NCI-H2171 (cell line): Measurements from ENCODE around the gene LPCAT1.
A peak's percentile ranks its signal among the peaks of the same experiment; 100 is the strongest.
"Not testable (repeated sequence)": the region's sequence is repeated elsewhere in the genome, so short reads cannot be mapped to it uniquely, and the experiment has no call there.

Source experiments
- DNase-seq: peaks from one replicate; lab custom pipeline; 2025; lab: John Stamatoyannopoulos, UW

LPCAT1 gene, protein sequence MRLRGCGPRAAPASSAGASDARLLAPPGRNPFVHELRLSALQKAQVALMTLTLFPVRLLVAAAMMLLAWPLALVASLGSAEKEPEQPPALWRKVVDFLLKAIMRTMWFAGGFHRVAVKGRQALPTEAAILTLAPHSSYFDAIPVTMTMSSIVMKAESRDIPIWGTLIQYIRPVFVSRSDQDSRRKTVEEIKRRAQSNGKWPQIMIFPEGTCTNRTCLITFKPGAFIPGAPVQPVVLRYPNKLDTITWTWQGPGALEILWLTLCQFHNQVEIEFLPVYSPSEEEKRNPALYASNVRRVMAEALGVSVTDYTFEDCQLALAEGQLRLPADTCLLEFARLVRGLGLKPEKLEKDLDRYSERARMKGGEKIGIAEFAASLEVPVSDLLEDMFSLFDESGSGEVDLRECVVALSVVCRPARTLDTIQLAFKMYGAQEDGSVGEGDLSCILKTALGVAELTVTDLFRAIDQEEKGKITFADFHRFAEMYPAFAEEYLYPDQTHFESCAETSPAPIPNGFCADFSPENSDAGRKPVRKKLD

GRCh38 chr5:1523793-1524480, at the start of gene LPCAT1:
Gene LPCAT1 (minus strand): TSS chr5:1523960. CDS start chr5:1523844, 116 bp downstream.
- peak; percentile 81 for DNase-seq

DNA sequence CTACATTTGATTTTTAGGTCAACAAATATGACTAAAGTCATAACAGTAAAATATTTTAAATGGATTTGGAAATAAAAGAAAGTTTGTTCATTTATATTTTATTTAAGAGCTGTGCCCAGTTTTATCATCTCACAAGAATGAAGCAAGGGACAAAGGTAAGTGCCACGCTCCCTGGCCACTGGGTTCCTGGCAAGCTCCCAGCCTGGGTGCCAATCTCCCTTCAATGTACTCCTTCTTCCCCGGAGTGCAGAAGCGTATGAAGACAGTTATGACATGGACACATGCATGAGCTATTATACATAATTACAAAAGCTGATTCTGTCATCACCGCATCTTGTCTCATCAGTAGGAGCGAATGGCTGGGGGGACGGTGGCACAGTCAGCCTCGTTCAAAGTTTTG, 48.1 kb upstream of the LPCAT1 start:
- DNase-seq, result not testable (repeated sequence)

DNA sequence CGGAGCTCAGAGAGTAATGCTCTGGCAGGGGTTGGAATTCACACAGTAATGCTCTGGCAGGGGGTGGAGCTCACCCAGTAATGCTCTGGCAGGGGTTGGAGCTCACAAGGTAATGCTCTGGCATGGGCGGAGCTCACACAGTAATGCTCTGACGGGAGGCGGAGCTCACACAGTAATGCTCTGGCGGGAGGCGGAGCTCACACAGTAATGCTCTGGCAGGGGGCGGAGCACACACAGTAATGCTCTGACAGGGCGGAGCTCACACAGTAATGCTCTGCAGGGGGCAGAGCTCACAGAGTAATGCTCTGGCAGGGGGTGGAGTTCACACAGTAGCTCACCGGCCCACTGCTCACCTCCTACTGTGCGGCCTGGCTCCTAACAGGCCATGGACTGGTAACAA, 47.2 kb upstream of the LPCAT1 start:
- DNase-seq, result no peak

DNA sequence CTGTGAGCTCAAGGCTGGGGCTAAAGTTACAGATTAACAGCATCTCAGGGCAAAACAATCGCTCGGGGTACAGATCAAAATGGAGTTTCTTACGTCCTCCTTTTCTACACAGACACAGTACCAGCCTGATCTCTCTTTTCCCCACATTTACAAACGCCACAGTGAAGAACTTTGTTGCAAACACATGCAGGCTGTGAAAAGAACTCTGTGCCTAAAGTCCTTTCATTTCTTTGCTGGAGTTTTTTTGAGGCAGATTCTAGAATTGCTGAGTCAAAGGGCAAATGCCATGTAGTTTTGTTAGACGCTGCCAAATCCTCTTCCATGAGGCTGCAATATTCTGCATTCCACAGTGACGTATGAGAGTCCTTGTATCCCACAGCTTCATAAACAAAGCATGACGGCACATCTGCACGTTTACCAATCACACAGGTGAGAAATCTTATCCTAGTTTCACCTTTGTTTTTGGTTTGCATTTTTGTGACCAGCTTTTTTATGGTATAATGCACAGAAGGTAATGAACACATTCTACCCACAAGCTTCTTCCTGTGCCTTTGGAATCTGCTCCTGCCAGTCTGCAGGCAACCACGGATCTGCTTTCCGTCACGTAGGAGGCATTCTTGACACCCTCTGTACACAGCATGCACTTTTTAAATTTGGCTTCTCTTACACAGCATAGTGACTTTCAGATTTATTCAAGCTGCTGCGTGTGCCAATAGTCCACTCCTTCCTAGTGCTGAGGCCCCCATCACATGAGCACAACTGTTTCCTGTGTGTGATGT, 44.6 kb upstream of the LPCAT1 start:
- no peak for DNase-seq

DNA sequence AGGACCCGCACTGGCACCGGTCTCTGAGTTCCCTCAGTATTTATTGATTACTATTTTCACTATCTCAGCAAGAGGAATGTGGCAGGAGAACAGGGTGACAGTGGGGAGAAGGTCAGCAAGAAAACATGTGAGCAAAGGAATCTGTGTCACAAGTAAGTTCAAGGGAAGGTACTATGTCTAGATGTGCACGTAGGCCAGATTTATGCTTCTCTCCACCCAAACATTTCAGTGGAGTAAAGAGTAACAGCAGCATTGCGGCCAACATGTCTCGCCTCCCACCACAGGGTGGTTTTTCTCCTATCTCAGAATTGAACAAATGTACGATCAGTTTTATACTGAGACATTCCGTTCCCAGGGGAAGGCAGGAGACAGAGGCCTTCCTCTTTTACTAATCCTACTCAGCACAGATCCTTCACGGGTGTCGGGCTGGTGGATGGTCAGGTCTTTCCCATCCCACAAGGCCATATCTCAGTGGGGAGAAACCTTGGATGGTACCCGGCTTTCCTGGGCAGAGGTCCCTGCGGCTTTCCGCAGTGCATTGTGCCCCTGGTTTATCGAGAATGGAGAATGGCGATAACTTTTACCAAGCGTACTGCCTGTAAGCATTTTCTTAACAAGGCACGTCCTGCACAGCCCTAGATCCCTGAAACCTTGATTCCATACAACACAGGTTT, 43.9 kb upstream of the LPCAT1 start:
- not testable (repeated sequence) for DNase-seq

GRCh38 chr5:1565737-1566734, 42.3 kb upstream of the LPCAT1 start:
- DNase-seq, result no peak

DNA sequence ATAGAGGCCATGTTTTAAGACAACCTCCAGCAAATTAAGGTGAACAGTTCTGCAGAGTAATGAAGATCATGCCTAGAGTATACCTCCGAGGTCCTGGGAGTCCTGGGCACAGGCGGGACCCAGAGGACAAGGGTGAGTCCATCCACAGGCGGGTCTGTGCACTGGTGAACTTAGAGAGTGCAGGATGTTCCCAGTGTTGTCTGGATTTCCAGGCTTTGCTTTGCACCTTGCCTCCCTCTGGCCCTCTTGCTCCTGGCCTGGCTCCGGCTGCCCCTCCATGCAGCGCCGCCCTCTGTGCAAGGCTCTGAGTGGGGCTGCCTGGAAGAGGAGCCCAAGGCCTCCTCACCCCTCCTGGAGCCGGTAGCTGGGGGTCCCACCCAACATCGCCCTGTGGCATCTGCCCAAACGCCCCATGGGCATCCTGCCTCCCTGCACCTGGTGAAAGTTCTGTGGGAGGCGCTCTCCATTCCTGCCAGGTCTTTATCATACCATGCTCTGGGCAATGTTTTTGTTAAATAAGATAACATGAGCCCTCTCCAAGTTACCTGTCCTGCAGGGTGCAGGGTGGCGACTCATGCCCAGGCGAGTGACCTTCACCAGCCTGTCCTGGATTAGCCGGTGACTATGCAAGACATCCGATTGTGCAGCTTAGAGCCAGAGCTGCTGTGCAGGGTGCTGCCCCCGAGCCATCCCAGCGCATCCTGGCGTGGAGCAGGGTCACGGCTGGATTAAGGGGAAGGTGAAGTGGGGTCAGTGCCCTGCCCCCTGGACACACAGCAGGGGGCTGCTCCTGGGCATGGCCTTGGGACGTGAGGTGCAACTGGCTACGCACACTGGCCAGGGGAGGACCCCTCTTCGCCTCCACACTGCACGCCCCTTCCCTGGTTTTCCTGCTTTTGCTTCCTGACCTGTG, 41.3 kb upstream of the LPCAT1 start:
- DNase-seq, result no peak

- no peak for DNase-seq
These were observed 40.5 kb upstream of the LPCAT1 start for GRCh38 chr5:1564182-1564748.

DNA sequence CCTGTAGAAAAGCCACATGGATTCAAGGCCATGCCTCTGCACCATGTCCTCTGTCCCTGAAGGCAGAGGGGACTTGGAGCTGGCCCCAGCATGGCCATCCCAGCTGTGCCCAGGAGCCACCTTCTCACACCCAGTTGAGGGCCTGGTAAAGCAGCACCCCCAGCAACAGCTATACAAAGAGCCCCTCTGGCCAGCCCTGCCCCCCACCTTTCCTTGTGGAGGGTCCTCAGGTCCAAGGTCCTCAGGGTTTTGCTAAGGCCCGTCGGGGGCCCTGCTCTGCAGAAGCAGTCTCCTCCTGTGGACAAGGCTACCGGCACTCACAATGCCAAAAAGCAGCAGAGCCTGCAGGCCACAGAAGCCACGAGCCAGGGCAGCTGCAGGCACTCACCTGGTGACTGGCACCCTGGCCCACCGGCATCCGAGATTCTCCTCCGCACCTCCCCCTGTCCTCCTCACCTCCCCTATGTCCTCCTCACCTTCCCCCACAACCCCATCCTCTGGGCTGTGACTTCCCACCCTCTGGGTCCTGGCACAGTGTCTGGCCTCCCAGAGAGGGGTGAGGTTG, 39.9 kb upstream of the LPCAT1 start:
- DNase-seq, result no peak

- DNase-seq, result no peak
These were observed 39.3 kb upstream of the LPCAT1 start for GRCh38 chr5:1563051-1563461.

DNA sequence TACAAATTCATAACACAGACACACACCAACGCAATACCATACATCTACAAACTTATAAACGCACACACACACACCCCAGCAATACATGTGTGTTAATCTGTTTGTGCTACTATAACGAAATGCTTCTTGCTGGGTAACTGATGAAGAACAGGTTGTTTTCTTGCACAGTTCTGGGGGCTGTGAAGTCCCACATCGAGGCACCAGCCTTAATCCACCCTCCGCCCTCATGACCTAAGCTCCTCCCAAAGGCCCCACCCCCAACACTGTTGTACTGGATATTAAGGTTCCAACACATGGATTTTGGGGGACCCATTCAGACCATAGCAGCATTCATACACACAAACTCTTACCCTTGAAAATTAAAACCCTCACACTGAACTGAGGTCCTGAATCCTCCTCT, 38.8 kb upstream of the LPCAT1 start:
- no peak for DNase-seq

DNA sequence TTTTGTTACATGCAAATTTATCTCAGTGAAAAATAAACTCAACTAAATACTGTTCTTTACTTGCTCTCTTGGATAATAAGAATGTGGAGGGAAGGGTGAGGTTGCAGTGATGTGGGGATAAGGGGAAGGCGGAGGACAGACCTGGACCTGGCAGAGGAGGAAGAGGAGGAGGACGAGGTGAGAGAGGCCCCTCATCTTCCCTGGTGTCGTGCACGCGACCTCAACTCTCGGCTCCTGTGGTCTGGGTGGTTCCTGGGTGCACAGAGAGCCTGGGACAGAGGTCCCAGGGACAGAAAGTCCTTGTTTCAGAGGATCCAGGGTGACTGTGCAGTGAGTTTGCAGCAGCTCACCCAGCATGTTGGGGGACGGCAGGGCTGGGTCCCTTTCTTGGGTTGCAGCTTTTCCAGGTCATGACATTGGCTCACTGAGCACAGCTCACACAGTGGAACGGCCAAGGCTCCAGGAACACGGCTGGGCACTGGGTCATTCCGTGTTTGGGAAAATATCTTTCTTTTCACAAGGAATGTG, 37.7 kb upstream of the LPCAT1 start:
- no peak for DNase-seq

DNA sequence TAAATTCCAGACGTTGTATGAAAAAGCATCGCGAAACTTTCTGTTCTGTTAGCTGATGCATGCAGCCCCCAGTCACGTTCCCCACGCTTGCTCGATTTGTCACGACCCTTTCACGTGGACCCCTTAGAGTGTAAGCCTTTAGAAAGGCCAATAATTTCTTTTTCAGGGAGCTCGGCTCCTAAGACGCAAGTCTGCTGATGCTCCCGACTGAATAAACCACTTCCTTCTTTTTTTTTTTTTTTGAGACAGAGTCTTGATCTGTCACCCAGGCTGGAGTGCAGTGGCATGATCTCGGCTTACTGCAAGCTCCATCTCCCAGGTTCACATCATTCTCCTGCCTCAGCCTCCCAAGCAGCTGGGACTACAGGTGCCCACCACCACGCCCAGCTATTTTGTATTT, 36.7 kb upstream of the LPCAT1 start:
- DNase-seq, result not testable (repeated sequence)

GRCh38 chr5:1558944-1559343, 35.2 kb upstream of the LPCAT1 start:
- DNase-seq, result no peak

DNA sequence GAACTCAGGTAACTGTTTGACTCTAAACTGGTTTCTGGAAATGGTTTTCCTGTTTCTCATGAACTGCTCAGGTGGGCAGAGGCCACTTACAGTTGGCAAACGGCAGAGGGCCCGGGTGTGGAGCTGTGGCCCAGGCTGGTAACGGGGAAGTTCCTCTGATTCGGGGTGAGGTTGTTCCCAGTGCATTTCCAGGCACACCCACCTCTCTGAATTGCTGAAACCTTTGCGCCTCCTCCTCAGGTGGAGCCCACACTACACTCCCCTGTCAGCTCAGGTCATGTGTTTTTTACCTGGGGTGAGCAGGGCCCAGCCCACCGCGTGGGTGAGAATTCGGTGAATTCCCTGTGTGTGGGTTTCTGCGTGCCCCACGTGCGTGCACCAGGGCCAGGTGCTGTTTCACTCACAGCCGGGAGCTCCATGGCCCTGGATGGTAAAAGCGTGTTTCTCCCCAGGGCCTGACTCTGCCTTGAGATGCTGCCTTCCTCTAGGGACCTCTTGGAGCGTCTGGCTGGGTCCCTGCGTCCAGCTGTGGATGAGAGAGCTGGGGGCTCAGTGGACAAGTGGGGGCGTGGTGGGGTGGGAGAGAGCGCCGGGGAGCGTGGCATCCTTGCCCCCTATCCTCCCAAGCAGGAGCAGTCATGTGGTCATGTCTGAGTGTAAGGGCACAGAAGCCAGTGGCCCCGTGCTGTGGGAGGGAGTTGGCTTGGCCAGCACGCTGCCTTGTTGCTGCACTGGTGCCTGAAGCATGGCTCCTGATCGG, 33.5 kb upstream of the LPCAT1 start:
- no peak for DNase-seq

- no peak for DNase-seq
These were observed 32.3 kb upstream of the LPCAT1 start for GRCh38 chr5:1555808-1556731.
